SK-N-SH treated with all-trans-retinoic acid at 6 μM for 48 hours (cell line): ENCODE results near the gene MYPN.

ENCODE experiments used
- ATAC-seq: fragments of 200-7000 bp; cut with Tn5 transposase; 3 replicates; pipeline ENCODE4 v1.9.1; 2020; ENCODE audit warnings: mild to moderate bottlenecking, moderate library complexity
- ARNTL ChIP-seq: fragments of 450-650 bp; formaldehyde crosslinking; IDR thresholded peaks from 2 replicates; pipeline ENCODE4 v1.5.0; 2020; ENCODE audit warnings: low read depth, mild to moderate bottlenecking, moderate library complexity, borderline replicate concordance
- BACH2 ChIP-seq: fragments of 250-450 bp; sonication (Bioruptor Pico); IDR thresholded peaks from 2 replicates; pipeline ENCODE4 v1.9.0; 2021; ENCODE audit warnings: mild to moderate bottlenecking, borderline replicate concordance
- CSDC2 ChIP-seq: fragments of 250-450 bp; sonication (Bioruptor Pico); IDR thresholded peaks from 2 replicates; pipeline ENCODE4 v1.5.0; 2020; ENCODE audit warnings: mild to moderate bottlenecking, moderate library complexity
- ESRRG ChIP-seq: fragments of 250-450 bp; sonication (Bioruptor Pico); IDR thresholded peaks from 2 replicates; pipeline ENCODE4 v1.6.1; 2021; ENCODE audit warnings: mild to moderate bottlenecking
- GLIS3 ChIP-seq: fragments of 250-450 bp; sonication (Bioruptor Pico); IDR thresholded peaks from 2 replicates; pipeline ENCODE4 v1.5.0; 2020; ENCODE audit warnings: mild to moderate bottlenecking, moderate library complexity
- ISL1 ChIP-seq: fragments of 250-450 bp; sonication (Bioruptor Pico); IDR thresholded peaks from 2 replicates; pipeline ENCODE4 v2.1.2; 2022; ENCODE audit warnings: mild to moderate bottlenecking, moderate library complexity
- OSR1 ChIP-seq: fragments of 250-450 bp; sonication (Bioruptor Pico); IDR thresholded peaks from 2 replicates; pipeline ENCODE4 v1.8.0; 2022; ENCODE audit warnings: moderate library complexity, mild to moderate bottlenecking, inconsistent platforms
- PPARA ChIP-seq: fragments of 250-450 bp; sonication (Bioruptor Pico); IDR thresholded peaks from 2 replicates; pipeline ENCODE4 v1.5.0; 2020; ENCODE audit warnings: mild to moderate bottlenecking, borderline replicate concordance
- RARB ChIP-seq: fragments of 250-450 bp; sonication (Bioruptor Pico); IDR thresholded peaks from 2 replicates; pipeline ENCODE4 v1.8.0; 2021; ENCODE audit warnings: mild to moderate bottlenecking, moderate library complexity
- SNAI2 ChIP-seq: fragments of 250-450 bp; sonication (Bioruptor Pico); IDR thresholded peaks from 2 replicates; pipeline ENCODE4 v1.5.0; 2020; ENCODE audit warnings: mild to moderate bottlenecking, moderate library complexity
- TCF4 ChIP-seq: fragments of 250-450 bp; sonication (Bioruptor Pico); IDR thresholded peaks from 2 replicates; pipeline ENCODE4 v1.8.0; 2021; ENCODE audit warnings: mild to moderate bottlenecking, moderate library complexity, borderline replicate concordance
- TOX ChIP-seq: fragments of 250-450 bp; sonication (Bioruptor Pico); IDR thresholded peaks from 2 replicates; pipeline ENCODE4 v1.8.0; 2021; ENCODE audit warnings: mild to moderate bottlenecking, moderate library complexity, borderline replicate concordance
- ZC3H10 ChIP-seq: fragments of 250-450 bp; sonication (Bioruptor Pico); IDR thresholded peaks from 2 replicates; pipeline ENCODE4 v1.5.1; 2021; ENCODE audit warnings: mild to moderate bottlenecking, moderate library complexity
- ZFP3 ChIP-seq: fragments of 250-450 bp; sonication (Bioruptor Pico); IDR thresholded peaks from 2 replicates; pipeline ENCODE4 v1.5.0; 2020; ENCODE audit warnings: mild to moderate bottlenecking, moderate library complexity
- ZNF70 ChIP-seq: fragments of 450-650 bp; formaldehyde crosslinking; IDR thresholded peaks from 2 replicates; pipeline ENCODE4 v1.5.0; 2020; ENCODE audit warnings: mild to moderate bottlenecking, moderate library complexity
- ZNF8 ChIP-seq: fragments of 450-650 bp; formaldehyde crosslinking; IDR thresholded peaks from 2 replicates; pipeline ENCODE4 v1.5.0; 2020; ENCODE audit warnings: mild to moderate bottlenecking, moderate library complexity
- TF ChIP-seq, protein P1 (sequence below): fragments of 250-450 bp; sonication (Bioruptor Pico); IDR thresholded peaks from 2 replicates; pipeline ENCODE4 v1.5.1; 2021; ENCODE audit warnings: mild to moderate bottlenecking, moderate library complexity
- TF ChIP-seq, protein P2 (sequence below): fragments of 250-450 bp; sonication (Bioruptor Pico); IDR thresholded peaks from 2 replicates; pipeline ENCODE4 v1.5.1; 2020; ENCODE audit warnings: low read depth, mild to moderate bottlenecking, moderate library complexity
- TF ChIP-seq, protein P3 (sequence below): fragments of 250-450 bp; sonication (Bioruptor Pico); IDR thresholded peaks from 2 replicates; pipeline ENCODE4 v1.8.0; 2021; ENCODE audit warnings: low read depth, mild to moderate bottlenecking, moderate library complexity, borderline replicate concordance
- TF ChIP-seq, protein P4 (sequence below): fragments of 250-450 bp; sonication (Bioruptor Pico); IDR thresholded peaks from 2 replicates; pipeline ENCODE4 v1.5.0; 2020; ENCODE audit warnings: mild to moderate bottlenecking, moderate library complexity
- TF ChIP-seq, protein P5 (sequence below): fragments of 250-450 bp; sonication (Bioruptor Pico); IDR thresholded peaks from 2 replicates; pipeline ENCODE4 v1.8.0; 2020; ENCODE audit warnings: mild to moderate bottlenecking, moderate library complexity, borderline replicate concordance

Gene MYPN

DNA sequence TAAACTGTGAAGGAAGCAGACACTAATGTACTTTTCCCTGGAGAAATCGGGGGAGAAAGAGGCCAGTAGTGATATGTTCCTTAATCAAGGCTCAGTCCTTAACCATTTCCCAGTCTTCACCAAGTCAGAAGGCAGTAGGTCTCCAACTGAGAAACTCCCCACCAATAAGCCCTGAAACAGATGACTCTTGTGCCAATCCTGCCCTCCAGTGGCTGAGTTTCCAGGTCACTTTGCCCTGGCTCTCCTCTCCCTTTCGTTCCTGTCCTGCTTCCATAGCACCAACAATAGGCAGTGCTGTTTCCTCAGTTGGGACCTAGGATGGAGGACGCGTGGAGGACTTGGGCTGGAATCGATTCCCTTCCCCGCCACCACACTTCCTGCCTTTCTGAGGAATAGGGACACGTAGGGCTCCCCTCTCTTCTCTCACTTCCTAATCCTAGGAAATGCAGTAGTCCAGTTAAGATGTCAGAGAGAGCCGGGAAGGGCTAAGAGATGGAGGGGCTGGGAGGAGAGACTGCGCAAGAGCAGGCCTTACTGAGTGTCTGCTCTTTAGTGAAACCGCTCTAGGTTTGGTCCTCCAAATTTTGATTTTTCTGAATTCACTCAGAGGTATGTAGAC is 99.2 kb downstream of the MYPN start:
- peak; percentile 95 for ATAC-seq
- TF ChIP-seq BACH2 (CRISPR knock-in tag) (no peak), ZC3H10 (CRISPR knock-in tag) (no peak), ESRRG (CRISPR knock-in tag) (no peak), ZFP3 (CRISPR knock-in tag) (no peak), RARB (CRISPR knock-in tag) (no peak), TOX (CRISPR knock-in tag) (no peak), ZNF70 (CRISPR knock-in tag) (no peak), TCF4 (CRISPR knock-in tag) (no peak), ISL1 (CRISPR knock-in tag) (no peak), PPARA (CRISPR knock-in tag) (no peak), ZNF8 (CRISPR knock-in tag) (no peak), GLIS3 (CRISPR knock-in tag) (no peak), SNAI2 (CRISPR knock-in tag) (no peak)
- TF ChIP-seq, protein P1, sequence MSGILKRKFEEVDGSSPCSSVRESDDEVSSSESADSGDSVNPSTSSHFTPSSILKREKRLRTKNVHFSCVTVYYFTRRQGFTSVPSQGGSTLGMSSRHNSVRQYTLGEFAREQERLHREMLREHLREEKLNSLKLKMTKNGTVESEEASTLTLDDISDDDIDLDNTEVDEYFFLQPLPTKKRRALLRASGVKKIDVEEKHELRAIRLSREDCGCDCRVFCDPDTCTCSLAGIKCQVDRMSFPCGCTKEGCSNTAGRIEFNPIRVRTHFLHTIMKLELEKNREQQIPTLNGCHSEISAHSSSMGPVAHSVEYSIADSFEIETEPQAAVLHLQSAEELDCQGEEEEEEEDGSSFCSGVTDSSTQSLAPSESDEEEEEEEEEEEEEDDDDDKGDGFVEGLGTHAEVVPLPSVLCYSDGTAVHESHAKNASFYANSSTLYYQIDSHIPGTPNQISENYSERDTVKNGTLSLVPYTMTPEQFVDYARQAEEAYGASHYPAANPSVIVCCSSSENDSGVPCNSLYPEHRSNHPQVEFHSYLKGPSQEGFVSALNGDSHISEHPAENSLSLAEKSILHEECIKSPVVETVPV (CRISPR knock-in tag): no peak
- TF ChIP-seq, protein P2, sequence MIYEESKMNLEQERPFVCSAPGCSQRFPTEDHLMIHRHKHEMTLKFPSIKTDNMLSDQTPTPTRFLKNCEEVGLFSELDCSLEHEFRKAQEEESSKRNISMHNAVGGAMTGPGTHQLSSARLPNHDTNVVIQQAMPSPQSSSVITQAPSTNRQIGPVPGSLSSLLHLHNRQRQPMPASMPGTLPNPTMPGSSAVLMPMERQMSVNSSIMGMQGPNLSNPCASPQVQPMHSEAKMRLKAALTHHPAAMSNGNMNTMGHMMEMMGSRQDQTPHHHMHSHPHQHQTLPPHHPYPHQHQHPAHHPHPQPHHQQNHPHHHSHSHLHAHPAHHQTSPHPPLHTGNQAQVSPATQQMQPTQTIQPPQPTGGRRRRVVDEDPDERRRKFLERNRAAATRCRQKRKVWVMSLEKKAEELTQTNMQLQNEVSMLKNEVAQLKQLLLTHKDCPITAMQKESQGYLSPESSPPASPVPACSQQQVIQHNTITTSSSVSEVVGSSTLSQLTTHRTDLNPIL (CRISPR knock-in tag): no peak
- TF ChIP-seq, protein P3, sequence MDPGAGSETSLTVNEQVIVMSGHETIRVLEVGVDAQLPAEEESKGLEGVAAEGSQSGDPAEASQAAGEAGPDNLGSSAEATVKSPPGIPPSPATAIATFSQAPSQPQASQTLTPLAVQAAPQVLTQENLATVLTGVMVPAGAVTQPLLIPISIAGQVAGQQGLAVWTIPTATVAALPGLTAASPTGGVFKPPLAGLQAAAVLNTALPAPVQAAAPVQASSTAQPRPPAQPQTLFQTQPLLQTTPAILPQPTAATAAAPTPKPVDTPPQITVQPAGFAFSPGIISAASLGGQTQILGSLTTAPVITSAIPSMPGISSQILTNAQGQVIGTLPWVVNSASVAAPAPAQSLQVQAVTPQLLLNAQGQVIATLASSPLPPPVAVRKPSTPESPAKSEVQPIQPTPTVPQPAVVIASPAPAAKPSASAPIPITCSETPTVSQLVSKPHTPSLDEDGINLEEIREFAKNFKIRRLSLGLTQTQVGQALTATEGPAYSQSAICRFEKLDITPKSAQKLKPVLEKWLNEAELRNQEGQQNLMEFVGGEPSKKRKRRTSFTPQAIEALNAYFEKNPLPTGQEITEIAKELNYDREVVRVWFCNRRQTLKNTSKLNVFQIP: no peak

DNA sequence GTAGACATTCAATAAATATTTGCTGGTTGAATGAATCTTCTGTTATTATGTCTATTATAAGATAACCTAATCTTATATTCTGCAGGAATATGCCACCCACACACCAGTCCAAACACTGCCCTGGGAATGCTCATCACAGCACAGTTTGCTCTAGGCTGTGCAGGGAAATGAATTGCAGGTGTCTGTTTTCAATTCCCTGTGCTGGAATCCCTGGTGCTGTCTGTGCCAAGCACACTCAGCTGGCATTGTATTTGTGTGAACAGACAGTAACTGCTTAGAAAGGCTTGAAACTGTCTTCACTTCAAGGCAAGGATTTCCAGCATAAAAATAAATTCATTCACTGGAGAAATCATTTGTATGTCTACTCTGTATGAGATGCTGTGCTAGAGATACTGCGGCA is 102.4 kb downstream of the MYPN start:
- TF ChIP-seq TCF4 (CRISPR knock-in tag) (peak; percentile 91), CSDC2 (no peak), ZNF70 (CRISPR knock-in tag) (no peak)
- TF ChIP-seq, protein P4, sequence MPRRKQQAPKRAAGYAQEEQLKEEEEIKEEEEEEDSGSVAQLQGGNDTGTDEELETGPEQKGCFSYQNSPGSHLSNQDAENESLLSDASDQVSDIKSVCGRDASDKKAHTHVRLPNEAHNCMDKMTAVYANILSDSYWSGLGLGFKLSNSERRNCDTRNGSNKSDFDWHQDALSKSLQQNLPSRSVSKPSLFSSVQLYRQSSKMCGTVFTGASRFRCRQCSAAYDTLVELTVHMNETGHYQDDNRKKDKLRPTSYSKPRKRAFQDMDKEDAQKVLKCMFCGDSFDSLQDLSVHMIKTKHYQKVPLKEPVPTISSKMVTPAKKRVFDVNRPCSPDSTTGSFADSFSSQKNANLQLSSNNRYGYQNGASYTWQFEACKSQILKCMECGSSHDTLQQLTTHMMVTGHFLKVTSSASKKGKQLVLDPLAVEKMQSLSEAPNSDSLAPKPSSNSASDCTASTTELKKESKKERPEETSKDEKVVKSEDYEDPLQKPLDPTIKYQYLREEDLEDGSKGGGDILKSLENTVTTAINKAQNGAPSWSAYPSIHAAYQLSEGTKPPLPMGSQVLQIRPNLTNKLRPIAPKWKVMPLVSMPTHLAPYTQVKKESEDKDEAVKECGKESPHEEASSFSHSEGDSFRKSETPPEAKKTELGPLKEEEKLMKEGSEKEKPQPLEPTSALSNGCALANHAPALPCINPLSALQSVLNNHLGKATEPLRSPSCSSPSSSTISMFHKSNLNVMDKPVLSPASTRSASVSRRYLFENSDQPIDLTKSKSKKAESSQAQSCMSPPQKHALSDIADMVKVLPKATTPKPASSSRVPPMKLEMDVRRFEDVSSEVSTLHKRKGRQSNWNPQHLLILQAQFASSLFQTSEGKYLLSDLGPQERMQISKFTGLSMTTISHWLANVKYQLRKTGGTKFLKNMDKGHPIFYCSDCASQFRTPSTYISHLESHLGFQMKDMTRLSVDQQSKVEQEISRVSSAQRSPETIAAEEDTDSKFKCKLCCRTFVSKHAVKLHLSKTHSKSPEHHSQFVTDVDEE (CRISPR knock-in tag): peak; percentile 73
- ATAC-seq: peak; percentile 73

DNA sequence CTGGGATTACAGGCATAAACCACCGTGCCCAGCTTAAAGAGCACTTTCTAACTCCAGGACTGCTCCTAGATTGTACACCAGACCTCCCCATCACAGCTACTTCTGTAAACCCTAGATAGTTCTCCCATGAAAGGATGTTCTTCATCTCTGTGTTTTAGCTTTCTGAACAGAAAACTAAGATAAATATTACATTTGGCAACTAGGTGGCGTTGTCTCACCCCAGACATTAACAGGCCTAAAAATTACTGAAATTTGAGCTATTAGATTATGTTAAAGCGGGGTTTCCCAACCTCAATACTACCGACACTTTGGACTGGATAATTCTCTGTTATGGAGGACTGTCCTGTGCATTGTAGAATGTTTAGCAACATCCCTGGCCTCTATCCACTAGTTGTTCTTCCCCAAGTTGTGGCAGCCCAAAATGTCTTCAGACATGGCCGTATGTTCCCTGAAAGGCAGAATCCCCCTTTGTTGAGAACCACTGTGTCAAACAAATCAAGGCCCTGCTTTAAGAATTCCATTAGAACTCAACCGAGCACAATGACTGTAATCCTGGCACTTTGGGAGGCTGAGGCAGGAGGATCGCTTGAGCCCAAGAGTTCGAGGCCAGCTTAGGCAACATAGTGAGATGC is 103.5 kb downstream of the MYPN start:
- no peak for TF ChIP-seq ZC3H10 (CRISPR knock-in tag)
- TF ChIP-seq, protein P5, sequence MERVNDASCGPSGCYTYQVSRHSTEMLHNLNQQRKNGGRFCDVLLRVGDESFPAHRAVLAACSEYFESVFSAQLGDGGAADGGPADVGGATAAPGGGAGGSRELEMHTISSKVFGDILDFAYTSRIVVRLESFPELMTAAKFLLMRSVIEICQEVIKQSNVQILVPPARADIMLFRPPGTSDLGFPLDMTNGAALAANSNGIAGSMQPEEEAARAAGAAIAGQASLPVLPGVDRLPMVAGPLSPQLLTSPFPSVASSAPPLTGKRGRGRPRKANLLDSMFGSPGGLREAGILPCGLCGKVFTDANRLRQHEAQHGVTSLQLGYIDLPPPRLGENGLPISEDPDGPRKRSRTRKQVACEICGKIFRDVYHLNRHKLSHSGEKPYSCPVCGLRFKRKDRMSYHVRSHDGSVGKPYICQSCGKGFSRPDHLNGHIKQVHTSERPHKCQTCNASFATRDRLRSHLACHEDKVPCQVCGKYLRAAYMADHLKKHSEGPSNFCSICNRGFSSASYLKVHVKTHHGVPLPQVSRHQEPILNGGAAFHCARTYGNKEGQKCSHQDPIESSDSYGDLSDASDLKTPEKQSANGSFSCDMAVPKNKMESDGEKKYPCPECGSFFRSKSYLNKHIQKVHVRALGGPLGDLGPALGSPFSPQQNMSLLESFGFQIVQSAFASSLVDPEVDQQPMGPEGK (CRISPR knock-in tag): no peak
- ATAC-seq: peak; percentile 30

DNA sequence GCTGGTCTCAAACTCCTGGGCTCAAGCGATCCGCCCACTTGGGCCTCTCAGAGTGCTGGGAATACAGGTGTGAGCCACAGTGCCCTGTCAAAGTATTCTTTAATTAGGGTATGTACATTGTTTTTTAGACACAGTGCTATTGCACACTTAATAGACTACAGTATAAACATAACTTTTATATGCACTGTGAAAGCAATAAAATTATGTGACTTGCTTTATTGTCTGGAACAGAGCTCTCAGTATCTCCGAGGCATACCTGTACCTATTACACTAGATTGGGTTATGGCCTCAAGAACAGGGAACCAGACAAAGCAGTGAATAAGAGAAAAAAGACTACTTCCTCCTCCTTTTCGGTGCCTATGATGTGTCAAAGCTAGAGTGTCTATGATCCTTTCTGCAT is 109.5 kb downstream of the MYPN start:
- no peak for ATAC-seq
- TF ChIP-seq GLIS3 (CRISPR knock-in tag) (no peak), SNAI2 (CRISPR knock-in tag) (no peak), OSR1 (CRISPR knock-in tag) (no peak), TOX (CRISPR knock-in tag) (no peak), ESRRG (CRISPR knock-in tag) (no peak), ARNTL (CRISPR knock-in tag) (no peak), PPARA (CRISPR knock-in tag) (no peak)
- TF ChIP-seq, protein P3: no peak
- TF ChIP-seq, all 23 proteins: peak for 0
